Stimulated activated naive B cell treated with anti-CD40 and anti-IgM and Interleukin-4, amounts not matched to agents 10 μg/mL and 1 μg/mL and 100 μg/mL, for 72 hours (primary cell): ENCODE results near the gene TOX2.

Experiments used
- ATAC-seq, 2 donors: fragments of 150-1000 bp; cut with Tn5 transposase; replicated peaks; 2 replicates each; pipeline ENCODE4 v1.10.0; 2021; ENCODE audit warnings: moderate library complexity in 1 of 2
- DNase-seq: peaks from one replicate; pipeline ENCODE4 v3.0.0; 2021
- H3K27ac Mint-ChIP-seq: one replicate; pipeline ENCODE4 v1.8.0; 2022; ENCODE audit warnings: mild to moderate bottlenecking, mixed read lengths
- H3K27me3 Mint-ChIP-seq, 2 donors: one replicate each; pipeline ENCODE4 v1.8.0; 2022; ENCODE audit warnings: mixed read lengths in 2 of 2
- H3K36me3 Mint-ChIP-seq, 2 donors: one replicate each; pipeline ENCODE4 v1.8.0; 2022; ENCODE audit warnings: mixed read lengths in 2 of 2, mild to moderate bottlenecking in 1 of 2
- H3K4me1 Mint-ChIP-seq, 2 donors: one replicate each; pipeline ENCODE4 v1.8.0; 2022; ENCODE audit warnings: mixed read lengths in 2 of 2, mild to moderate bottlenecking in 1 of 2
- H3K4me3 Mint-ChIP-seq, 2 donors: one replicate each; pipeline ENCODE4 v1.8.0; 2022; ENCODE audit warnings: mild to moderate bottlenecking in 2 of 2, mixed read lengths in 2 of 2, moderate library complexity in 1 of 2
- H3K9me3 Mint-ChIP-seq, 2 donors: one replicate each; pipeline ENCODE4 v1.8.0; 2022; ENCODE audit warnings: mixed read lengths in 2 of 2, mild to moderate bottlenecking in 1 of 2

Gene TOX2

GRCh38 chr20:44064501-44065400, 150.1 kb downstream of the TOX2 start:
- DNase-seq: no peak
- peaks cover 14 to 33% of the 10 kb centered on the region in 2 donors for H3K4me1 Mint-ChIP-seq
- peaks cover 0 to 7% of the 10 kb centered on the region in 2 donors for H3K9me3 Mint-ChIP-seq
- H3K36me3 Mint-ChIP-seq: no peaks in the 10 kb centered on the region
- peaks cover 25 to 39% of the 10 kb centered on the region in 2 donors for H3K27me3 Mint-ChIP-seq
- H3K4me3 Mint-ChIP-seq: no peak overlapping the region
- no peak for ATAC-seq
- H3K27ac Mint-ChIP-seq: no peak overlapping the region

GRCh38 chr20:44065401-44066340, 151.0 kb downstream of the TOX2 start:
- DNase-seq (no peak), ATAC-seq (no peak)
- Mint-ChIP-seq H3K4me1 (peaks cover 20 to 39% of the 10 kb centered on the region in 2 donors), H3K27ac (no peak overlapping the region), H3K27me3 (peaks cover 24 to 39% of the 10 kb centered on the region in 2 donors), H3K9me3 (peaks cover 0 to 7% of the 10 kb centered on the region in 2 donors), H3K4me3 (no peak overlapping the region), H3K36me3 (no peaks in the 10 kb centered on the region)

GRCh38 chr20:44066645-44067606, 152.3 kb downstream of the TOX2 start:
- DNase-seq (no peak), ATAC-seq (no peak)
- Mint-ChIP-seq H3K4me3 (peak overlapping the region in 1 of 2 donors; percentile 19), H3K27me3 (peaks cover 25 to 44% of the 10 kb centered on the region in 2 donors), H3K4me1 (peaks cover 20 to 38% of the 10 kb centered on the region in 2 donors), H3K36me3 (peaks cover 0 to 3% of the 10 kb centered on the region in 2 donors), H3K27ac (peak overlapping the region; percentile 75), H3K9me3 (peaks cover 0 to under 1% of the 10 kb centered on the region in 2 donors)

GRCh38 chr20:44067650-44068081, 153.0 kb downstream of the TOX2 start:
- no peak for DNase-seq
- Mint-ChIP-seq H3K36me3 (peaks cover 0 to 3% of the 10 kb centered on the region in 2 donors), H3K9me3 (no peaks in the 10 kb centered on the region), H3K4me3 (peak overlapping the region; percentile 19 to 74), H3K4me1 (peaks cover 21 to 43% of the 10 kb centered on the region in 2 donors), H3K27ac (peak overlapping the region; percentile 75), H3K27me3 (peaks cover 27 to 45% of the 10 kb centered on the region in 2 donors)
- ATAC-seq: no peak

- Mint-ChIP-seq H3K4me1 (peaks cover 23 to 47% of the 10 kb centered on the region in 2 donors), H3K9me3 (no peaks in the 10 kb centered on the region), H3K36me3 (peaks cover 0 to 3% of the 10 kb centered on the region in 2 donors), H3K4me3 (peak overlapping the region; percentile 74 to 88), H3K27me3 (peaks cover 27 to 36% of the 10 kb centered on the region in 2 donors), H3K27ac (peak overlapping the region; percentile 97)
- DNase-seq (peak; percentile 20), ATAC-seq (peak; percentile 28 to 44)
These were observed 153.9 kb downstream of the TOX2 start for GRCh38 chr20:44068316-44069201.

- Mint-ChIP-seq H3K27me3 (peaks cover 27 to 34% of the 10 kb centered on the region in 2 donors), H3K36me3 (peaks cover 0 to 3% of the 10 kb centered on the region in 2 donors), H3K27ac (peak overlapping the region; percentile 97), H3K4me1 (peaks cover 24 to 47% of the 10 kb centered on the region in 2 donors), H3K4me3 (peak overlapping the region; percentile 74 to 88), H3K9me3 (no peaks in the 10 kb centered on the region)
- ATAC-seq: peak; percentile 82 to 83
- peak; percentile 74 for DNase-seq
These were observed 154.8 kb downstream of the TOX2 start for GRCh38 chr20:44069203-44070011.

GRCh38 chr20:44070139-44070900, 155.7 kb downstream of the TOX2 start:
- no peak for DNase-seq
- H3K27ac Mint-ChIP-seq: peak overlapping the region; percentile 97
- H3K27me3 Mint-ChIP-seq: peaks cover 27 to 34% of the 10 kb centered on the region in 2 donors
- no peaks in the 10 kb centered on the region for H3K9me3 Mint-ChIP-seq
- peak; percentile 14 to 15 for ATAC-seq
- H3K36me3 Mint-ChIP-seq: peaks cover 0 to 3% of the 10 kb centered on the region in 2 donors
- peak overlapping the region; percentile 69 to 74 for H3K4me3 Mint-ChIP-seq
- H3K4me1 Mint-ChIP-seq: peaks cover 27 to 56% of the 10 kb centered on the region in 2 donors

- peaks cover 27 to 34% of the 10 kb centered on the region in 2 donors for H3K27me3 Mint-ChIP-seq
- no peak overlapping the region for H3K27ac Mint-ChIP-seq
- no peak for DNase-seq
- no peaks in the 10 kb centered on the region for H3K9me3 Mint-ChIP-seq
- H3K4me1 Mint-ChIP-seq: peaks cover 27 to 56% of the 10 kb centered on the region in 2 donors
- peaks cover 0 to 3% of the 10 kb centered on the region in 2 donors for H3K36me3 Mint-ChIP-seq
- ATAC-seq: no peak
- H3K4me3 Mint-ChIP-seq: no peak overlapping the region
These were observed 156.4 kb downstream of the TOX2 start for GRCh38 chr20:44071057-44071456.

- H3K9me3 Mint-ChIP-seq: no peaks in the 10 kb centered on the region
- H3K27ac Mint-ChIP-seq: peak overlapping the region; percentile 87
- ATAC-seq (no peak), DNase-seq (no peak)
- peaks cover 27 to 31% of the 10 kb centered on the region in 2 donors for H3K27me3 Mint-ChIP-seq
- peaks cover 0 to 3% of the 10 kb centered on the region in 2 donors for H3K36me3 Mint-ChIP-seq
- H3K4me3 Mint-ChIP-seq: peak overlapping the region in 1 of 2 donors; percentile 22
- H3K4me1 Mint-ChIP-seq: peaks cover 27 to 56% of the 10 kb centered on the region in 2 donors
These were observed 157.0 kb downstream of the TOX2 start for GRCh38 chr20:44071526-44072111.

GRCh38 chr20:44072384-44072783, 157.7 kb downstream of the TOX2 start:
- H3K4me3 Mint-ChIP-seq: no peak overlapping the region
- H3K9me3 Mint-ChIP-seq: no peaks in the 10 kb centered on the region
- peaks cover 0 to 3% of the 10 kb centered on the region in 2 donors for H3K36me3 Mint-ChIP-seq
- H3K27ac Mint-ChIP-seq: peak overlapping the region; percentile 56
- peaks cover 23 to 25% of the 10 kb centered on the region in 2 donors for H3K27me3 Mint-ChIP-seq
- DNase-seq (no peak), ATAC-seq (no peak)
- H3K4me1 Mint-ChIP-seq: peaks cover 27 to 55% of the 10 kb centered on the region in 2 donors
